ENCODE measurements around the gene CTRB2. TPM values are rescaled to one million over a fixed set of nuclear protein-coding genes. Genes with fewer than 3 reads are reported as not detected.

The CTRB2 gene
- total and polyA plus RNA-seq, 4 donors = 0.09 to 0.33 TPM; not detected in 2

DNA sequence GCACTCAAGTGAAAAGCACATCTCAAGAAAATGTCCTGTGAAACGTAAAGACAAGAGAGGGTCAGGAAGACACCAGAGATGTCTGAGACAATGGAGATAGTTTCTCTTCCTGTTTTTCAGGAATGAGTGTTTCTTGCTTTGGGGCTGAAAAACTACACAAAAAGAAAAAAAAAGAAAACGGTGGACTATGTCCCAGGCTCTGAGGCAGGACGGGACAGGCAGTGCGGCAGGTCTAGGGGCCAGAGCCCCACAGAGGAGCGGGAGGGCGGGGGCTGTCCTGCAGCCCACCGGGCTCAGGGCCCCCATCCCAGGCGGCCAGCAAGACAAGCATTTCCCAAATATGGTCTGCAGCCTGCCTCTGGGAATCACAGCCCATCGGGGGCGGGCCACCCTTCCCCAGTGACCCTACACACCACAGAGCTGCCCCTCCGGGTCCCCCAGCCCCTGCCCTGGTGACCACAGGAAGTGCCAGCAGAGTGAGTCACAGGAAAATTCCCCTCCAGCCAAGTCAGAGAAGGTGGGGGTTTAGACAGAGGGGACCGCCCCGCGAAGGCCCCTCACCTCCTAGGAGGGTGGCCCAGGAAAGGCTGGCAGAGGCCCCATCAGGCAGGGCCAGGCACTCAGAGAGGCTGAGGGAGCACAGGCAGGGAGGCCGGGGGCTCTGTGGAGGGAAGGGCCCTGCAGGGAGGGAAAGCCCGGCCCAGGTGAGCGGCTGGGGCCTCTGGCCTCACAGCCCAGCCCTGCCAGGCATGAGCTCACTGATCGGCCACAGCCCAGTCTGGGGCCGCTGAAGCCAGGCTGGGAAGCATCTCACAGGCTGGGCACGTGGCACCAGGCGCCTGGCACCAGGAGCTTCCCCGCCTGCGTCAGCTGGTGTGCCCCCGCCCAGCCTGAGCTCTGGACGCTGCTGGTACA lies 38.1 kb upstream of the CTRB2 start:
- Histone ChIP-seq H3K27ac (ENCODE audit: low read depth in 1 of 2, low read length in 2 of 2) (peak overlapping the region; percentile 87 to 89), H3K27me3 (ENCODE audit: control insufficient read depth in 4 of 4, insufficient read depth in 4 of 4, low read length in 3 of 4) (no peaks in the 10 kb centered on the region), H3K9me3 (ENCODE audit: control insufficient read depth in 4 of 4, low read length in 3 of 4) (no peaks in the 10 kb centered on the region), H3K36me3 (ENCODE audit: control insufficient read depth in 4 of 4, insufficient read depth in 3 of 4, low read depth in 1 of 4, low read length in 3 of 4) (peaks cover 7 to 17% (median 8%) of the 10 kb centered on the region in 4 donors), H3K4me3 (ENCODE audit: low read depth in 1 of 3, low read length in 3 of 3) (no peak overlapping the region), H3K9ac (ENCODE audit: low read depth in 1 of 2, low read length in 2 of 2) (peak overlapping the region in 1 of 2 donors; percentile 37), H3K4me1 (ENCODE audit: control insufficient read depth in 4 of 4, insufficient read depth in 4 of 4, low read length in 3 of 4) (peaks cover 14 to 53% (median 35%) of the 10 kb centered on the region in 4 donors)
- TF ChIP-seq SP1 (IDR thresholded peaks at IDR 0.05) = peak; percentile 6
- peak; percentile 68 to 81 for TF ChIP-seq JUND (IDR thresholded peaks at IDR 0.05)
- peak in 1 of 2 donors; percentile 3 for TF ChIP-seq HNF4A (conservative IDR thresholded peaks at IDR 0.05)
- TF ChIP-seq NR2F2 (IDR thresholded peaks at IDR 0.05) = peak; percentile 90
- no peak for TF ChIP-seq EGR1 (IDR thresholded peaks at IDR 0.05; ENCODE audit: low read depth in 2 of 2)
- TF ChIP-seq RAD21 (IDR thresholded peaks at IDR 0.05) = peak in 1 of 2 donors; percentile 32
- TF ChIP-seq RXRA (IDR thresholded peaks at IDR 0.05) = peak in 1 of 2 donors; percentile 32
- TF ChIP-seq HNF4G (IDR thresholded peaks at IDR 0.05) = no peak
- TF ChIP-seq, protein P1, sequence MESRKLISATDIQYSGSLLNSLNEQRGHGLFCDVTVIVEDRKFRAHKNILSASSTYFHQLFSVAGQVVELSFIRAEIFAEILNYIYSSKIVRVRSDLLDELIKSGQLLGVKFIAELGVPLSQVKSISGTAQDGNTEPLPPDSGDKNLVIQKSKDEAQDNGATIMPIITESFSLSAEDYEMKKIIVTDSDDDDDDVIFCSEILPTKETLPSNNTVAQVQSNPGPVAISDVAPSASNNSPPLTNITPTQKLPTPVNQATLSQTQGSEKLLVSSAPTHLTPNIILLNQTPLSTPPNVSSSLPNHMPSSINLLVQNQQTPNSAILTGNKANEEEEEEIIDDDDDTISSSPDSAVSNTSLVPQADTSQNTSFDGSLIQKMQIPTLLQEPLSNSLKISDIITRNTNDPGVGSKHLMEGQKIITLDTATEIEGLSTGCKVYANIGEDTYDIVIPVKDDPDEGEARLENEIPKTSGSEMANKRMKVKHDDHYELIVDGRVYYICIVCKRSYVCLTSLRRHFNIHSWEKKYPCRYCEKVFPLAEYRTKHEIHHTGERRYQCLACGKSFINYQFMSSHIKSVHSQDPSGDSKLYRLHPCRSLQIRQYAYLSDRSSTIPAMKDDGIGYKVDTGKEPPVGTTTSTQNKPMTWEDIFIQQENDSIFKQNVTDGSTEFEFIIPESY (IDR thresholded peaks at IDR 0.05) = no peak
- WGBS = 48% methylated on average over 25 of the region's 25 CpGs
- no peak for DNase-seq (ENCODE audit: low spot score)

GRCh38 chr16:75244225-75244809 lies 37.4 kb upstream of the CTRB2 start:
- TF ChIP-seq RAD21 (IDR thresholded peaks at IDR 0.05) (peak in 1 of 2 donors; percentile 20), HNF4G (IDR thresholded peaks at IDR 0.05) (no peak)
- WGBS = 81% methylated on average over 7 of the region's 7 CpGs
- Histone ChIP-seq H3K27ac (ENCODE audit: low read depth in 1 of 2, low read length in 2 of 2) (peak overlapping the region; percentile 87 to 89), H3K27me3 (ENCODE audit: control insufficient read depth in 4 of 4, insufficient read depth in 4 of 4, low read length in 3 of 4) (no peaks in the 10 kb centered on the region), H3K36me3 (ENCODE audit: control insufficient read depth in 4 of 4, insufficient read depth in 3 of 4, low read depth in 1 of 4, low read length in 3 of 4) (peaks cover 8 to 17% (median 9%) of the 10 kb centered on the region in 4 donors), H3K4me3 (ENCODE audit: low read depth in 1 of 3, low read length in 3 of 3) (no peak overlapping the region), H3K9me3 (ENCODE audit: control insufficient read depth in 4 of 4, low read length in 3 of 4) (no peaks in the 10 kb centered on the region), H3K9ac (ENCODE audit: low read depth in 1 of 2, low read length in 2 of 2) (no peak overlapping the region), H3K4me1 (ENCODE audit: control insufficient read depth in 4 of 4, insufficient read depth in 4 of 4, low read length in 3 of 4) (peaks cover 8 to 46% (median 29%) of the 10 kb centered on the region in 4 donors)
- DNase-seq (ENCODE audit: low spot score) = no peak

DNA sequence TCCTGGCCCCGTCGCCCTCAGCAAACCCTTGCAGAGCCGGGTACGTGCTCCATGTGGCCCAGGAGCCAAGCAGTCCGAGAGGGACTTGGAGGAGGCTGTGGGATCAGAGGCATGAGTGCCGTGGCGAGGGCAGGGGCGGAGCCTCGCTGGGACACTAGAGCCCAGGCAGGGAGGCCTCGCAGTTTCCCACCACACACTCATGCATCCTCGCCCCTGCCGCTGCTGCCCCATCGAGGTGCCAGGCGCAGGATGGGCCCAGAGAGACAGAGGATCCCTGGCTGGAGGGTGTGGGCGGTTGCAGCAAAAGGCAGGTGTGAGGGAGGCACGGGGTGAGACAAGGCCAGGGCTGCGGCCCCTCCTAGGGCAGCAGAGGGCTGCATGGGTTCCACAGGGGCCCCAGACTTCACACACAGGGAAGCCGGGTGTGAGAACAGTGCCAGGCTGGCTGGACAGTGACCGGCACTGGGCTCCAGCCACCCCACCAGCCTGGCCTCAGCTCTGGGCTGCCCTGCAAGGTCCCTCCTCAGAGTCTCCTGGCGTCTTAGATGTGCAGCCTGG lies 36.8 kb upstream of the CTRB2 start:
- Histone ChIP-seq H3K9ac (ENCODE audit: low read depth in 1 of 2, low read length in 2 of 2) (no peak overlapping the region), H3K4me1 (ENCODE audit: control insufficient read depth in 4 of 4, insufficient read depth in 4 of 4, low read length in 3 of 4) (peaks cover 6 to 44% (median 25%) of the 10 kb centered on the region in 4 donors), H3K36me3 (ENCODE audit: control insufficient read depth in 4 of 4, insufficient read depth in 3 of 4, low read depth in 1 of 4, low read length in 3 of 4) (peaks cover 8 to 17% (median 9%) of the 10 kb centered on the region in 4 donors), H3K27ac (ENCODE audit: low read depth in 1 of 2, low read length in 2 of 2) (no peak overlapping the region), H3K4me3 (ENCODE audit: low read depth in 1 of 3, low read length in 3 of 3) (no peak overlapping the region), H3K9me3 (ENCODE audit: control insufficient read depth in 4 of 4, low read length in 3 of 4) (no peaks in the 10 kb centered on the region), H3K27me3 (ENCODE audit: control insufficient read depth in 4 of 4, insufficient read depth in 4 of 4, low read length in 3 of 4) (no peaks in the 10 kb centered on the region)
- DNase-seq (ENCODE audit: low spot score) = no peak
- 86% methylated on average over 20 of the region's 20 CpGs for WGBS
- TF ChIP-seq FOXA1 (IDR thresholded peaks at IDR 0.05) (no peak), GABPA (IDR thresholded peaks at IDR 0.05 in 1 of 2, conservative IDR thresholded peaks at IDR 0.05 in 1 of 2) (no peak), REST (IDR thresholded peaks at IDR 0.05) (no peak), RAD21 (IDR thresholded peaks at IDR 0.05) (no peak), TAF1 (conservative IDR thresholded peaks at IDR 0.05) (no peak), ATF3 (IDR thresholded peaks at IDR 0.05) (no peak), HNF4G (IDR thresholded peaks at IDR 0.05) (no peak)
- TF ChIP-seq, protein P1 (IDR thresholded peaks at IDR 0.05) = no peak

All from liver (tissue), 9 donors.